HepG2 (cell line): ENCODE measurements around the gene DOHH. TPM values are rescaled to one million over a fixed set of nuclear protein-coding genes. Genes with fewer than 3 reads are reported as not detected.

ENCODE experiments used
- ATAC-seq: fragments of 200-7000 bp; cut with Tn5 transposase; 3 replicates; pipeline ENCODE4 v1.9.1; 2020; ENCODE audit warnings: mild to moderate bottlenecking, moderate library complexity
- BruUV-seq: library from RNA; stranded (reverse); fragments of 400-500 nt; replicated peaks from 2 replicates; lab custom pipeline; 2021; lab: Mats Ljungman, UMichigan
- CTCF ChIA-PET: fragments of 300-600 bp; formaldehyde crosslinking; extraction: SDS; loops from one replicate; lab custom pipeline; 2021; ENCODE audit warnings: low total read pairs, inconsistent platforms, low intra/inter-chr PET ratio; lab: Yijun Ruan, JAX
- POLR2A ChIA-PET: fragments of 350-600 bp; sonication (Branson Sonifier 250); formaldehyde crosslinking; loops from one replicate; lab custom pipeline; 2020; ENCODE audit warnings: antibody characterized with exemption, inconsistent platforms; lab: Yijun Ruan, JAX
- DNase-seq: peaks from one replicate; pipeline ENCODE4 v3.0.0-alpha.2; 2015; ENCODE audit warnings: low spot score
- FAIRE-seq: peaks from 3 replicates; lab custom pipeline; 2011; peaks lifted over from hg19 to GRCh38; lab: Jason Lieb, UNC
- H2AFZ ChIP-seq: one replicate; pipeline ENCODE4 v1.6.1; 2011; ENCODE audit warnings: low read length, inconsistent platforms
- H3K27ac ChIP-seq: fragments of 300-600 bp; 3 replicates; pipeline ENCODE4 v1.8.0; 2011; ENCODE audit warnings: mixed run types, mild to moderate bottlenecking, mixed read lengths, low read length, inconsistent platforms; ENCODE audit not compliant: insufficient read depth; ENCODE audit errors: extremely low read length
- H3K27me3 ChIP-seq, 2 experiments: fragments of 200-600 bp in 1 of 2; 2 replicates in 1 of 2; 3 replicates in 1 of 2; pipeline versions ENCODE4 v1.6.0 to v1.8.0; 2011; ENCODE audit warnings: low read length in 2 of 2, mild to moderate bottlenecking in 2 of 2, moderate library complexity in 2 of 2, inconsistent platforms in 1 of 2; ENCODE audit not compliant: insufficient read depth in 2 of 2, control insufficient read depth in 1 of 2
- H3K36me3 ChIP-seq, 2 experiments: fragments of 200-600 bp in 1 of 2; replicated peaks in 1 of 2; 2 replicates in 1 of 2; 3 replicates in 1 of 2; pipeline versions ENCODE4 v1.5.1 to v1.8.0; 2011; ENCODE audit warnings: low read length in 2 of 2, inconsistent platforms in 1 of 2; ENCODE audit not compliant: insufficient read depth in 2 of 2, control insufficient read depth in 1 of 2
- H3K4me1 ChIP-seq: 2 replicates; pipeline ENCODE4 v1.5.1; 2012; ENCODE audit warnings: low read length, inconsistent platforms; ENCODE audit not compliant: insufficient read depth
- H3K4me2 ChIP-seq: 2 replicates; pipeline ENCODE4 v1.6.0; 2011; ENCODE audit warnings: low read depth, low read length, inconsistent platforms
- H3K4me3 ChIP-seq, 3 experiments: fragments of 200-600 bp in 1 of 3; sonication (generic), shearing (Covaris generic) in 1 of 3; replicated peaks in 1 of 3; 2 replicates each; pipeline ENCODE4 v1.5.1; 2011 to 2016; ENCODE audit warnings: low read length in 3 of 3, inconsistent platforms in 2 of 3, low read depth in 2 of 3, mild to moderate bottlenecking in 2 of 3, control low read depth in 1 of 3, mixed read lengths in 1 of 3; ENCODE audit not compliant: insufficient read depth in 1 of 3
- H3K79me2 ChIP-seq: one replicate; pipeline ENCODE4 v1.6.1; 2011; ENCODE audit warnings: low read length, inconsistent platforms; ENCODE audit not compliant: insufficient read depth
- H3K9ac ChIP-seq: 2 replicates; pipeline ENCODE4 v1.6.0; 2011; ENCODE audit warnings: mild to moderate bottlenecking, low read depth, low read length, inconsistent platforms; ENCODE audit not compliant: insufficient read depth
- H3K9me3 ChIP-seq: 2 replicates; pipeline ENCODE4 v1.5.1; 2012; ENCODE audit warnings: mild to moderate bottlenecking, low read length
- H4K20me1 ChIP-seq: 2 replicates; pipeline ENCODE4 v1.6.0; 2011; ENCODE audit warnings: inconsistent platforms, mild to moderate bottlenecking, low read length, moderate library complexity; ENCODE audit not compliant: insufficient read depth
- EHMT2 ChIP-seq: fragments of 200-600 bp; sonication (generic); IDR thresholded peaks from 2 replicates; pipeline ENCODE4 v1.7.0; 2017; ENCODE audit warnings: antibody characterized with exemption, low read depth, low read length, borderline replicate concordance
- HBP1 ChIP-seq: IDR thresholded peaks from 2 replicates; pipeline ENCODE4 v1.6.1; 2016; ENCODE audit warnings: low read depth, control low read depth
- HNRNPK ChIP-seq: fragments of 200-400 bp; formaldehyde crosslinking; IDR thresholded peaks from 2 replicates; pipeline ENCODE4 v1.6.1; 2018; ENCODE audit warnings: low read length, low read depth, moderate library complexity, mild to moderate bottlenecking; ENCODE audit not compliant: poor library complexity, severe bottlenecking
- NCOA5 ChIP-seq: sonication (generic); formaldehyde crosslinking; IDR thresholded peaks from 2 replicates; pipeline ENCODE4 v1.4.0; 2020; ENCODE audit warnings: missing genetic modification reagents
- SRY ChIP-seq: sonication (generic); formaldehyde crosslinking; IDR thresholded peaks from 2 replicates; pipeline ENCODE4 v1.8.0; 2022; ENCODE audit warnings: mild to moderate bottlenecking, missing genetic modification reagents
- ZMYM4 ChIP-seq: sonication (generic); formaldehyde crosslinking; IDR thresholded peaks from 2 replicates; pipeline ENCODE4 v1.8.1; 2023; ENCODE audit warnings: mild to moderate bottlenecking, missing genetic modification reagents
- ZNF414 ChIP-seq: sonication (generic); formaldehyde crosslinking; IDR thresholded peaks from 2 replicates; pipeline ENCODE4 v1.5.0; 2020; ENCODE audit warnings: missing genetic modification reagents
- ZNF646 ChIP-seq: sonication (generic); formaldehyde crosslinking; IDR thresholded peaks from 2 replicates; pipeline ENCODE4 v1.9.0; 2021; ENCODE audit warnings: mild to moderate bottlenecking, missing genetic modification reagents
- WGBS: methylation state at CpG from one replicate; pipeline ENCODE4 v1.1.6; 2017; ENCODE audit warnings: low lambda C conversion rate; 5-methylcytosine and 5-hydroxymethylcytosine counted together
- in situ Hi-C: cut with HindIII; loops from 2 replicates; pipeline ENCODE4 v1.10.0; 2017; ENCODE audit warnings: low pct_unique_long_range_greater_than_20kb; ENCODE audit not compliant: extremely low pct_ligation_motif_present
- intact Hi-C: fragments of 100-400 bp; cut with micrococcal nuclease; formaldehyde crosslinking; loops from one replicate; pipeline ENCODE4 v1.10.0; 2022; ENCODE audit not compliant: unreplicated experiment
- polyA plus RNA-seq, 8 experiments: library from polyadenylated mRNA; depleted of rRNA in 3 of 8; stranded (reverse) in 7 of 8; unstranded in 1 of 8; fragments of >200 nt; fragmentation: Illumina TruSeq in 4 of 8; extraction: Trizol in 4 of 8; gene quantifications; 2 replicates each; pipeline versions ENCODE4 v1.2.1 to v1.2.3, GENCODE V29; 2011 to 2016; ENCODE audit warnings: low read depth in 4 of 8, missing spikeins in 1 of 8, mixed read lengths in 1 of 8; ENCODE audit not compliant: insufficient read depth in 1 of 8
- total RNA-seq, 5 experiments: library from RNA; depleted of rRNA; stranded (reverse); fragments of >200 nt; fragmentation: Illumina TruSeq; extraction: Trizol; gene quantifications; 2 replicates each; pipeline ENCODE4 v1.2.3, GENCODE V29; 2016; ENCODE audit warnings: low read depth in 1 of 5

The DOHH gene
- total and polyA plus RNA-seq, 2 of the 13 experiments (the other 11 are each of a cell fraction or from before 2014, with no cell fraction given): 3.5 to 13.7 TPM

GRCh38 chr19:3483226-3483628 is 17.2 kb downstream of the DOHH start, which contains the start of gene SMIM44:
SMIM44 (minus strand) TSS chr19:3483441; CDS start chr19:3483403, 38 bp downstream.
- FAIRE-seq (no peak), ATAC-seq (no peak), DNase-seq (no peak)
- ChIA-PET POLR2A (no interaction called here), CTCF (no interaction called here)
- H3K36me3 ChIP-seq: no peaks in the 10 kb centered on the region
- H3K79me2 ChIP-seq: no peaks in the 10 kb centered on the region
- no peak within 1 kb of the TSS for H3K9ac ChIP-seq
- H3K4me3 ChIP-seq: no peak within 1 kb of the TSS
- H3K4me1 ChIP-seq: peaks cover 20% of the 10 kb centered on the region
- no peak within 1 kb of the TSS for H3K4me2 ChIP-seq
- BruUV-seq: no TSS peak
- 75% methylated on average over 26 of the region's 33 CpGs for WGBS
- no peak within 1 kb of the TSS for H3K27ac ChIP-seq
- no peak within 1 kb of the TSS for H2AFZ ChIP-seq
- intact Hi-C loops: no loop called here
- no peaks in the 10 kb centered on the region for H3K9me3 ChIP-seq
- in situ Hi-C loops: no loop called here
- H3K27me3 ChIP-seq: no peaks in the 10 kb centered on the region
- TF ChIP-seq SRY: no peak
- TF ChIP-seq EHMT2: no peak
- no peak for TF ChIP-seq HNRNPK
- no peak for TF ChIP-seq ZNF414 (CRISPR knock-in tag)
- no peak for TF ChIP-seq ZMYM4
- TF ChIP-seq ZNF646 (CRISPR knock-in tag): no peak
- TF ChIP-seq HBP1: no peak
- TF ChIP-seq NCOA5: no peak
- TF ChIP-seq, all 625 proteins: peak for 0
- H4K20me1 ChIP-seq: no peaks in the 10 kb centered on the region
